Endothelial cell of umbilical vein (primary cell): ENCODE data around the gene ZC3H13.

Source experiments
- CTCF ChIP-seq, 2 donors: IDR thresholded peaks; 1 replicate in 1 of 2; 2 replicates in 1 of 2; pipeline ENCODE4 v1.5.1; 2011; ENCODE audit warnings: low read length in 2 of 2, mild to moderate bottlenecking in 2 of 2, moderate library complexity in 2 of 2, control low read depth in 1 of 2, inconsistent platforms in 1 of 2, low read depth in 1 of 2; ENCODE audit not compliant: insufficient read depth in 1 of 2; ENCODE audit errors: extremely low read depth in 1 of 2
- MAX ChIP-seq: IDR thresholded peaks from 2 replicates; pipeline ENCODE4 v1.6.1; 2011; ENCODE audit not compliant: insufficient read depth, insufficient read length
- POLR2A ChIP-seq: IDR thresholded peaks from 2 replicates; pipeline ENCODE4 v1.6.1; 2012; ENCODE audit warnings: low read depth, mild to moderate bottlenecking, control low read depth, low read length

- TF ChIP-seq CTCF (IDR thresholded peaks at IDR 0.05; ENCODE audit: extremely low read depth in 1 of 2, insufficient read depth in 1 of 2, low read depth in 1 of 2, low read length in 2 of 2) (no peak), MAX (no peak), POLR2A (no peak)
Measured at GRCh38 chr13:46076827-46077226, 24.3 kb upstream of the ZC3H13 start.
